GM23338 (cell line): ENCODE data around the gene SERPINH1. TPM values are rescaled to one million over a fixed set of nuclear protein-coding genes. Genes with fewer than 3 reads are reported as not detected.

Source experiments
- ATAC-seq: fragments of 200-7000 bp; cut with Tn5 transposase; 3 replicates; pipeline ENCODE4 v1.9.1; 2020
- DNase-seq: peaks from one replicate; pipeline ENCODE4 v3.0.0-alpha.2; 2015; ENCODE audit warnings: low spot score
- H2AFZ ChIP-seq: fragments of 200-600 bp; sonication (generic); 2 replicates; pipeline ENCODE4 v1.8.0; 2016; ENCODE audit warnings: antibody characterized with exemption, mild to moderate bottlenecking, moderate library complexity
- H3F3A ChIP-seq: fragments of 200-600 bp; sonication (generic); replicated peaks from 2 replicates; pipeline ENCODE4 v1.8.0; 2017; ENCODE audit warnings: antibody characterized with exemption, mixed run types, low read depth
- H3K27ac ChIP-seq: fragments of 200-600 bp; sonication (generic); 2 replicates; pipeline ENCODE4 v1.6.1; 2016; ENCODE audit warnings: low read depth
- H3K27me3 ChIP-seq: fragments of 200-600 bp; sonication (generic); 2 replicates; pipeline ENCODE4 v1.8.0; 2016; ENCODE audit warnings: mild to moderate bottlenecking, mixed run types, moderate library complexity; ENCODE audit not compliant: insufficient read depth
- H3K36me3 ChIP-seq: fragments of 200-600 bp; sonication (generic); 2 replicates; pipeline ENCODE4 v1.8.0; 2016; ENCODE audit warnings: mild to moderate bottlenecking; ENCODE audit not compliant: insufficient read depth
- H3K4me1 ChIP-seq: fragments of 200-600 bp; sonication (generic); 2 replicates; pipeline ENCODE4 v1.8.0; 2016; ENCODE audit warnings: mild to moderate bottlenecking, moderate library complexity; ENCODE audit not compliant: insufficient read depth
- H3K4me2 ChIP-seq: fragments of 200-600 bp; sonication (generic); 2 replicates; pipeline ENCODE4 v1.7.1; 2017; ENCODE audit warnings: mixed run types
- H3K4me3 ChIP-seq: fragments of 200-600 bp; sonication (generic); 2 replicates; pipeline ENCODE4 v1.6.1; 2016; ENCODE audit warnings: mixed run types
- H3K79me2 ChIP-seq: fragments of 200-600 bp; sonication (generic); replicated peaks from 2 replicates; pipeline ENCODE4 v1.8.0; 2017; ENCODE audit warnings: mild to moderate bottlenecking; ENCODE audit not compliant: insufficient read depth
- H3K9me2 ChIP-seq: fragments of 200-600 bp; sonication (generic); 2 replicates; pipeline ENCODE4 v1.8.0; 2017; ENCODE audit not compliant: insufficient read depth
- H4K20me1 ChIP-seq: fragments of 200-600 bp; sonication (generic); replicated peaks from 2 replicates; pipeline ENCODE4 v1.8.0; 2017; ENCODE audit warnings: mild to moderate bottlenecking; ENCODE audit not compliant: insufficient read depth
- H3K27ac Mint-ChIP-seq: 2 replicates; pipeline ENCODE4 v1.8.0; 2020; ENCODE audit warnings: inconsistent platforms, mild to moderate bottlenecking, moderate library complexity, mixed read lengths
- H3K27me3 Mint-ChIP-seq: 3 replicates; pipeline ENCODE4 v1.8.0; 2022; ENCODE audit warnings: low read depth, mild to moderate bottlenecking, moderate library complexity, mixed read lengths, inconsistent platforms; ENCODE audit not compliant: insufficient read depth, poor library complexity
- H3K36me3 Mint-ChIP-seq: 3 replicates; pipeline ENCODE4 v1.8.0; 2021; ENCODE audit warnings: low read depth, mild to moderate bottlenecking, inconsistent platforms, moderate library complexity, mixed read lengths
- H3K4me1 Mint-ChIP-seq: 3 replicates; pipeline ENCODE4 v1.8.0; 2020; ENCODE audit warnings: mild to moderate bottlenecking, inconsistent platforms, mixed read lengths
- H3K4me3 Mint-ChIP-seq: 3 replicates; pipeline ENCODE4 v1.8.0; 2021; ENCODE audit warnings: moderate library complexity, mild to moderate bottlenecking, inconsistent platforms, mixed read lengths
- H3K9me3 Mint-ChIP-seq: 3 replicates; pipeline ENCODE4 v1.8.0; 2020; ENCODE audit warnings: moderate library complexity, mild to moderate bottlenecking, inconsistent platforms, mixed read lengths
- CREB1 ChIP-seq: fragments of 250-450 bp; sonication (Bioruptor Pico); IDR thresholded peaks from 2 replicates; pipeline ENCODE4 v1.5.0; 2020; ENCODE audit warnings: low read depth, mild to moderate bottlenecking, moderate library complexity
- EZH2 ChIP-seq: fragments of 200-600 bp; sonication (generic); IDR thresholded peaks from one replicate; pipeline ENCODE4 v1.8.0; 2017; ENCODE audit warnings: antibody characterized with exemption, mild to moderate bottlenecking, low read depth; ENCODE audit not compliant: unreplicated experiment
- EZH2phosphoT487 ChIP-seq: fragments of 200-600 bp; sonication (generic); IDR thresholded peaks from one replicate; pipeline ENCODE4 v1.8.1; 2018; ENCODE audit warnings: antibody characterized with exemption; ENCODE audit not compliant: unreplicated experiment
- JUNB ChIP-seq: IDR thresholded peaks from one replicate; pipeline ENCODE4 v1.6.1; 2016; ENCODE audit warnings: antibody characterized with exemption; ENCODE audit not compliant: unreplicated experiment
- NANOG ChIP-seq: IDR thresholded peaks from 2 replicates; pipeline ENCODE4 v1.6.1; 2016; ENCODE audit warnings: antibody characterized with exemption, borderline replicate concordance
- POLR2AphosphoS5 ChIP-seq: IDR thresholded peaks from 2 replicates; pipeline ENCODE4 v1.6.1; 2016; ENCODE audit warnings: antibody characterized with exemption, low read depth
- STAT1 ChIP-seq: IDR thresholded peaks from one replicate; pipeline ENCODE4 v1.6.1; 2016; ENCODE audit warnings: antibody characterized with exemption; ENCODE audit not compliant: unreplicated experiment
- ZNF114 ChIP-seq: fragments of 250-450 bp; sonication (Bioruptor Pico); IDR thresholded peaks from 2 replicates; pipeline ENCODE4 v1.5.0; 2020; ENCODE audit warnings: mild to moderate bottlenecking, moderate library complexity
- ZNF331 ChIP-seq: fragments of 250-450 bp; sonication (Bioruptor Pico); IDR thresholded peaks from 2 replicates; pipeline ENCODE4 v1.5.0; 2020; ENCODE audit warnings: low read depth, mild to moderate bottlenecking, moderate library complexity
- polyA plus RNA-seq: library from polyadenylated mRNA; unstranded; fragments of >200 nt; fragmentation: Nextera tagmentation; extraction: Ambion mirVana; gene quantifications from 2 replicates; pipeline ENCODE4 v1.2.1, GENCODE V29; 2016
- total RNA-seq: library from RNA; depleted of rRNA; stranded (reverse); fragments of >200 nt; shearing (Covaris generic); gene quantifications from 2 replicates; pipeline ENCODE4 v1.2.3, GENCODE V29; 2014
- TF ChIP-seq, protein P1 (sequence below): IDR thresholded peaks from 2 replicates; pipeline ENCODE4 v1.6.1; 2016; ENCODE audit warnings: antibody characterized with exemption
- TF ChIP-seq, protein P2 (sequence below): IDR thresholded peaks from one replicate; pipeline ENCODE4 v1.6.1; 2018; ENCODE audit warnings: antibody characterized with exemption; ENCODE audit not compliant: unreplicated experiment
- TF ChIP-seq, protein P3 (sequence below): fragments of 250-450 bp; sonication (Bioruptor Pico); IDR thresholded peaks from 2 replicates; pipeline ENCODE4 v1.5.0; 2020; ENCODE audit warnings: mild to moderate bottlenecking, moderate library complexity
- TF ChIP-seq, protein P4 (sequence below), 2 experiments: fragments of 200-600 bp in 1 of 2; sonication (generic) in 1 of 2; conservative IDR thresholded peaks; 2 replicates each; pipeline versions ENCODE4 v1.5.1 to v1.6.1; 2016 to 2017; ENCODE audit warnings: antibody characterized with exemption in 2 of 2, low read depth in 2 of 2, mild to moderate bottlenecking in 2 of 2, moderate library complexity in 1 of 2

Gene SERPINH1
- total and polyA plus RNA-seq, 2 experiments from 2014 or later: 238 to 1,217 TPM

DNA sequence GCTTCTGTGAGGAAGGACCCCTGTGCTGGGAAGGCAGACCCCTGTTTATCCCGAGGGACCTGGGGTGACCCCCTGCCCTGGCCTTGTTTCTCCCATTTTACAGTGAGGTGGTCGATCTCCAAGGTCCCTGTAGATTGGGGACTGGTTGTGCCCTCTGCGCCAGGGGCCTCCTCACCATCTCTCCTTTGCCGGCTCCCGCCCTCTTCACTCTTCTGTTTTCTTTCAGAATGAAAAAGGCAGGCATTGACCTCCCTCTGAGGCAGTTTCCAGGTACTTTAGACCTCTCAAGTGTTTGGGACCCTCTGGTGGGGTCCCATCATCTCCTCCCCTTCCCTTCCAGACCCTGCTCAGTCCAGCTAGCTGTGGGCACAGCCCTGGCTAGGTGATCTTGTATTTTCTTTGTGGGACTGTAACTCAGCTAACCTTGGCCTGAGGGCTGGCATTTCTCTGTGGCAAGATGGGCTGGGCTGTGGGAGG lies 1.5 kb downstream of the SERPINH1 start:
- no peak for DNase-seq
- peak overlapping the region; percentile 99 for H3K27ac Mint-ChIP-seq
- peak overlapping the region; percentile 86 for H3K4me2 ChIP-seq
- peak overlapping the region; percentile 96 for H3K27ac ChIP-seq
- peak overlapping the region; percentile 97 for H3K4me3 Mint-ChIP-seq
- no peaks in the 10 kb centered on the region for H3K27me3 ChIP-seq
- peaks cover 19% of the 10 kb centered on the region; the same call in 1 of the 2 replicates for H3K36me3 ChIP-seq
- H3K27me3 Mint-ChIP-seq: peaks cover 39% of the 10 kb centered on the region
- no peak overlapping the region for H2AFZ ChIP-seq
- 0 out of 3 replicates have a peak, but pooled peaks have one; percentile 0 for ATAC-seq
- peaks cover 57% of the 10 kb centered on the region for H3K36me3 Mint-ChIP-seq
- no peaks in the 10 kb centered on the region for H3K9me2 ChIP-seq
- peaks cover 53% of the 10 kb centered on the region for H3K4me1 ChIP-seq
- peaks cover 70% of the 10 kb centered on the region for H3K79me2 ChIP-seq
- H4K20me1 ChIP-seq: peaks cover 33% of the 10 kb centered on the region
- H3K4me3 ChIP-seq: peak overlapping the region; percentile 98
- H3K9me3 Mint-ChIP-seq: no peaks in the 10 kb centered on the region
- TF ChIP-seq, protein P1, sequence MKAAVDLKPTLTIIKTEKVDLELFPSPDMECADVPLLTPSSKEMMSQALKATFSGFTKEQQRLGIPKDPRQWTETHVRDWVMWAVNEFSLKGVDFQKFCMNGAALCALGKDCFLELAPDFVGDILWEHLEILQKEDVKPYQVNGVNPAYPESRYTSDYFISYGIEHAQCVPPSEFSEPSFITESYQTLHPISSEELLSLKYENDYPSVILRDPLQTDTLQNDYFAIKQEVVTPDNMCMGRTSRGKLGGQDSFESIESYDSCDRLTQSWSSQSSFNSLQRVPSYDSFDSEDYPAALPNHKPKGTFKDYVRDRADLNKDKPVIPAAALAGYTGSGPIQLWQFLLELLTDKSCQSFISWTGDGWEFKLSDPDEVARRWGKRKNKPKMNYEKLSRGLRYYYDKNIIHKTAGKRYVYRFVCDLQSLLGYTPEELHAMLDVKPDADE: no peak
- TF ChIP-seq, protein P2, sequence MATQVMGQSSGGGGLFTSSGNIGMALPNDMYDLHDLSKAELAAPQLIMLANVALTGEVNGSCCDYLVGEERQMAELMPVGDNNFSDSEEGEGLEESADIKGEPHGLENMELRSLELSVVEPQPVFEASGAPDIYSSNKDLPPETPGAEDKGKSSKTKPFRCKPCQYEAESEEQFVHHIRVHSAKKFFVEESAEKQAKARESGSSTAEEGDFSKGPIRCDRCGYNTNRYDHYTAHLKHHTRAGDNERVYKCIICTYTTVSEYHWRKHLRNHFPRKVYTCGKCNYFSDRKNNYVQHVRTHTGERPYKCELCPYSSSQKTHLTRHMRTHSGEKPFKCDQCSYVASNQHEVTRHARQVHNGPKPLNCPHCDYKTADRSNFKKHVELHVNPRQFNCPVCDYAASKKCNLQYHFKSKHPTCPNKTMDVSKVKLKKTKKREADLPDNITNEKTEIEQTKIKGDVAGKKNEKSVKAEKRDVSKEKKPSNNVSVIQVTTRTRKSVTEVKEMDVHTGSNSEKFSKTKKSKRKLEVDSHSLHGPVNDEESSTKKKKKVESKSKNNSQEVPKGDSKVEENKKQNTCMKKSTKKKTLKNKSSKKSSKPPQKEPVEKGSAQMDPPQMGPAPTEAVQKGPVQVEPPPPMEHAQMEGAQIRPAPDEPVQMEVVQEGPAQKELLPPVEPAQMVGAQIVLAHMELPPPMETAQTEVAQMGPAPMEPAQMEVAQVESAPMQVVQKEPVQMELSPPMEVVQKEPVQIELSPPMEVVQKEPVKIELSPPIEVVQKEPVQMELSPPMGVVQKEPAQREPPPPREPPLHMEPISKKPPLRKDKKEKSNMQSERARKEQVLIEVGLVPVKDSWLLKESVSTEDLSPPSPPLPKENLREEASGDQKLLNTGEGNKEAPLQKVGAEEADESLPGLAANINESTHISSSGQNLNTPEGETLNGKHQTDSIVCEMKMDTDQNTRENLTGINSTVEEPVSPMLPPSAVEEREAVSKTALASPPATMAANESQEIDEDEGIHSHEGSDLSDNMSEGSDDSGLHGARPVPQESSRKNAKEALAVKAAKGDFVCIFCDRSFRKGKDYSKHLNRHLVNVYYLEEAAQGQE: no peak
- TF ChIP-seq STAT1 (no peak), JUNB (no peak), EZH2 (no peak), POLR2AphosphoS5 (no peak), ZNF114 (CRISPR knock-in tag) (no peak), CREB1 (CRISPR knock-in tag) (no peak), NANOG (no peak), ZNF331 (CRISPR knock-in tag) (no peak), EZH2phosphoT487 (no peak)
- TF ChIP-seq, protein P3, sequence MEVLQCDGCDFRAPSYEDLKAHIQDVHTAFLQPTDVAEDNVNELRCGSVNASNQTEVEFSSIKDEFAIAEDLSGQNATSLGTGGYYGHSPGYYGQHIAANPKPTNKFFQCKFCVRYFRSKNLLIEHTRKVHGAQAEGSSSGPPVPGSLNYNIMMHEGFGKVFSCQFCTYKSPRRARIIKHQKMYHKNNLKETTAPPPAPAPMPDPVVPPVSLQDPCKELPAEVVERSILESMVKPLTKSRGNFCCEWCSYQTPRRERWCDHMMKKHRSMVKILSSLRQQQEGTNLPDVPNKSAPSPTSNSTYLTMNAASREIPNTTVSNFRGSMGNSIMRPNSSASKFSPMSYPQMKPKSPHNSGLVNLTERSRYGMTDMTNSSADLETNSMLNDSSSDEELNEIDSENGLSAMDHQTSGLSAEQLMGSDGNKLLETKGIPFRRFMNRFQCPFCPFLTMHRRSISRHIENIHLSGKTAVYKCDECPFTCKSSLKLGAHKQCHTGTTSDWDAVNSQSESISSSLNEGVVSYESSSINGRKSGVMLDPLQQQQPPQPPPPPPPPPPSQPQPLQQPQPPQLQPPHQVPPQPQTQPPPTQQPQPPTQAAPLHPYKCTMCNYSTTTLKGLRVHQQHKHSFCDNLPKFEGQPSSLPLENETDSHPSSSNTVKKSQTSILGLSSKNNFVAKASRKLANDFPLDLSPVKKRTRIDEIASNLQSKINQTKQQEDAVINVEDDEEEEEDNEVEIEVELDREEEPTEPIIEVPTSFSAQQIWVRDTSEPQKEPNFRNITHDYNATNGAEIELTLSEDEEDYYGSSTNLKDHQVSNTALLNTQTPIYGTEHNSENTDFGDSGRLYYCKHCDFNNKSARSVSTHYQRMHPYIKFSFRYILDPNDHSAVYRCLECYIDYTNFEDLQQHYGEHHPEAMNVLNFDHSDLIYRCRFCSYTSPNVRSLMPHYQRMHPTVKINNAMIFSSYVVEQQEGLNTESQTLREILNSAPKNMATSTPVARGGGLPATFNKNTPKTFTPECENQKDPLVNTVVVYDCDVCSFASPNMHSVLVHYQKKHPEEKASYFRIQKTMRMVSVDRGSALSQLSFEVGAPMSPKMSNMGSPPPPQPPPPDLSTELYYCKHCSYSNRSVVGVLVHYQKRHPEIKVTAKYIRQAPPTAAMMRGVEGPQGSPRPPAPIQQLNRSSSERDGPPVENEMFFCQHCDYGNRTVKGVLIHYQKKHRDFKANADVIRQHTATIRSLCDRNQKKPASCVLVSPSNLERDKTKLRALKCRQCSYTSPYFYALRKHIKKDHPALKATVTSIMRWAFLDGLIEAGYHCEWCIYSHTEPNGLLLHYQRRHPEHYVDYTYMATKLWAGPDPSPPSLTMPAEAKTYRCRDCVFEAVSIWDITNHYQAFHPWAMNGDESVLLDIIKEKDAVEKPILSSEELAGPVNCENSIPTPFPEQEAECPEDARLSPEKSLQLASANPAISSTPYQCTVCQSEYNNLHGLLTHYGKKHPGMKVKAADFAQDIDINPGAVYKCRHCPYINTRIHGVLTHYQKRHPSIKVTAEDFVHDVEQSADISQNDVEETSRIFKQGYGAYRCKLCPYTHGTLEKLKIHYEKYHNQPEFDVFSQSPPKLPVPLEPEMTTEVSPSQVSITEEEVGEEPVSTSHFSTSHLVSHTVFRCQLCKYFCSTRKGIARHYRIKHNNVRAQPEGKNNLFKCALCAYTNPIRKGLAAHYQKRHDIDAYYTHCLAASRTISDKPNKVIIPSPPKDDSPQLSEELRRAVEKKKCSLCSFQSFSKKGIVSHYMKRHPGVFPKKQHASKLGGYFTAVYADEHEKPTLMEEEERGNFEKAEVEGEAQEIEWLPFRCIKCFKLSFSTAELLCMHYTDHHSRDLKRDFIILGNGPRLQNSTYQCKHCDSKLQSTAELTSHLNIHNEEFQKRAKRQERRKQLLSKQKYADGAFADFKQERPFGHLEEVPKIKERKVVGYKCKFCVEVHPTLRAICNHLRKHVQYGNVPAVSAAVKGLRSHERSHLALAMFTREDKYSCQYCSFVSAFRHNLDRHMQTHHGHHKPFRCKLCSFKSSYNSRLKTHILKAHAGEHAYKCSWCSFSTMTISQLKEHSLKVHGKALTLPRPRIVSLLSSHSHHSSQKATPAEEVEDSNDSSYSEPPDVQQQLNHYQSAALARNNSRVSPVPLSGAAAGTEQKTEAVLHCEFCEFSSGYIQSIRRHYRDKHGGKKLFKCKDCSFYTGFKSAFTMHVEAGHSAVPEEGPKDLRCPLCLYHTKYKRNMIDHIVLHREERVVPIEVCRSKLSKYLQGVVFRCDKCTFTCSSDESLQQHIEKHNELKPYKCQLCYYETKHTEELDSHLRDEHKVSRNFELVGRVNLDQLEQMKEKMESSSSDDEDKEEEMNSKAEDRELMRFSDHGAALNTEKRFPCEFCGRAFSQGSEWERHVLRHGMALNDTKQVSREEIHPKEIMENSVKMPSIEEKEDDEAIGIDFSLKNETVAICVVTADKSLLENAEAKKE: no peak
- TF ChIP-seq, protein P4, sequence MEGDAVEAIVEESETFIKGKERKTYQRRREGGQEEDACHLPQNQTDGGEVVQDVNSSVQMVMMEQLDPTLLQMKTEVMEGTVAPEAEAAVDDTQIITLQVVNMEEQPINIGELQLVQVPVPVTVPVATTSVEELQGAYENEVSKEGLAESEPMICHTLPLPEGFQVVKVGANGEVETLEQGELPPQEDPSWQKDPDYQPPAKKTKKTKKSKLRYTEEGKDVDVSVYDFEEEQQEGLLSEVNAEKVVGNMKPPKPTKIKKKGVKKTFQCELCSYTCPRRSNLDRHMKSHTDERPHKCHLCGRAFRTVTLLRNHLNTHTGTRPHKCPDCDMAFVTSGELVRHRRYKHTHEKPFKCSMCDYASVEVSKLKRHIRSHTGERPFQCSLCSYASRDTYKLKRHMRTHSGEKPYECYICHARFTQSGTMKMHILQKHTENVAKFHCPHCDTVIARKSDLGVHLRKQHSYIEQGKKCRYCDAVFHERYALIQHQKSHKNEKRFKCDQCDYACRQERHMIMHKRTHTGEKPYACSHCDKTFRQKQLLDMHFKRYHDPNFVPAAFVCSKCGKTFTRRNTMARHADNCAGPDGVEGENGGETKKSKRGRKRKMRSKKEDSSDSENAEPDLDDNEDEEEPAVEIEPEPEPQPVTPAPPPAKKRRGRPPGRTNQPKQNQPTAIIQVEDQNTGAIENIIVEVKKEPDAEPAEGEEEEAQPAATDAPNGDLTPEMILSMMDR (conservative IDR thresholded peaks at IDR 0.05; ENCODE audit: low read depth in 2 of 2): no peak
- peaks cover 22% of the 10 kb centered on the region for H3F3A ChIP-seq
- peaks cover 57% of the 10 kb centered on the region for H3K4me1 Mint-ChIP-seq
